GM12872 (cell line): ENCODE data around the gene COL9A3.

Experiments
- TF ChIP-seq, protein P1 (sequence below): IDR thresholded peaks from 3 replicates; pipeline ENCODE4 v1.5.1; 2011; ENCODE audit warnings: low read depth, mild to moderate bottlenecking, low read length, moderate library complexity; ENCODE audit not compliant: insufficient read depth

The COL9A3 gene

DNA sequence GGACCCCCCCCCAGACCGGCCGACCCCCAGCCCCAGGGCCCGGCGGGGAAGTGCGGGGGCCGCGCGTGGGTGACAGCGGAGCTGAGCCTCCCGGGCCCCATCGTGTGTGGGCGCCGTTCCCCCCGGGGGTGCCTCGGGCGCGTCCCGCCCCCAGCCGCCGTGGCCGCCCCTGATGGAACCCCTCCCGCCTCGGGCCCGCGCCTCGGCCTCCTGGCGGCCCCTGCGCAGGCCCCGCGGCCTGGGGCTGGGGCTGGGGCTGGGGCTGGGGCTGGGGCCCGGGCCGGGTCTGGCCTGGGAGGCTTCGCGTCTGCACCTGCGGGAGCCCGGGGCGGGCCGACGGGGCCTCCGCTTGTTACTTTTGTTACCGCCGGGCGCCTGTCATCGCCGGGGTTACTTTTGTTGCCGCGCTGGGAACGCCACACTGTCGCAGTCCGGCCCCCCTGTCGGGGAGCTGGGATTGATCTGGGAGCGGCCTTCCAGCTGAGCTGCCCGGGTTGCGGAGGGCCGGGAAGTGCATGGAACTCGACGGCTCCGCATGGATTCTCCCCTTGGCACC is 11.6 kb upstream of the COL9A3 start:
- TF ChIP-seq, protein P1, sequence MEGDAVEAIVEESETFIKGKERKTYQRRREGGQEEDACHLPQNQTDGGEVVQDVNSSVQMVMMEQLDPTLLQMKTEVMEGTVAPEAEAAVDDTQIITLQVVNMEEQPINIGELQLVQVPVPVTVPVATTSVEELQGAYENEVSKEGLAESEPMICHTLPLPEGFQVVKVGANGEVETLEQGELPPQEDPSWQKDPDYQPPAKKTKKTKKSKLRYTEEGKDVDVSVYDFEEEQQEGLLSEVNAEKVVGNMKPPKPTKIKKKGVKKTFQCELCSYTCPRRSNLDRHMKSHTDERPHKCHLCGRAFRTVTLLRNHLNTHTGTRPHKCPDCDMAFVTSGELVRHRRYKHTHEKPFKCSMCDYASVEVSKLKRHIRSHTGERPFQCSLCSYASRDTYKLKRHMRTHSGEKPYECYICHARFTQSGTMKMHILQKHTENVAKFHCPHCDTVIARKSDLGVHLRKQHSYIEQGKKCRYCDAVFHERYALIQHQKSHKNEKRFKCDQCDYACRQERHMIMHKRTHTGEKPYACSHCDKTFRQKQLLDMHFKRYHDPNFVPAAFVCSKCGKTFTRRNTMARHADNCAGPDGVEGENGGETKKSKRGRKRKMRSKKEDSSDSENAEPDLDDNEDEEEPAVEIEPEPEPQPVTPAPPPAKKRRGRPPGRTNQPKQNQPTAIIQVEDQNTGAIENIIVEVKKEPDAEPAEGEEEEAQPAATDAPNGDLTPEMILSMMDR, result no peak

DNA sequence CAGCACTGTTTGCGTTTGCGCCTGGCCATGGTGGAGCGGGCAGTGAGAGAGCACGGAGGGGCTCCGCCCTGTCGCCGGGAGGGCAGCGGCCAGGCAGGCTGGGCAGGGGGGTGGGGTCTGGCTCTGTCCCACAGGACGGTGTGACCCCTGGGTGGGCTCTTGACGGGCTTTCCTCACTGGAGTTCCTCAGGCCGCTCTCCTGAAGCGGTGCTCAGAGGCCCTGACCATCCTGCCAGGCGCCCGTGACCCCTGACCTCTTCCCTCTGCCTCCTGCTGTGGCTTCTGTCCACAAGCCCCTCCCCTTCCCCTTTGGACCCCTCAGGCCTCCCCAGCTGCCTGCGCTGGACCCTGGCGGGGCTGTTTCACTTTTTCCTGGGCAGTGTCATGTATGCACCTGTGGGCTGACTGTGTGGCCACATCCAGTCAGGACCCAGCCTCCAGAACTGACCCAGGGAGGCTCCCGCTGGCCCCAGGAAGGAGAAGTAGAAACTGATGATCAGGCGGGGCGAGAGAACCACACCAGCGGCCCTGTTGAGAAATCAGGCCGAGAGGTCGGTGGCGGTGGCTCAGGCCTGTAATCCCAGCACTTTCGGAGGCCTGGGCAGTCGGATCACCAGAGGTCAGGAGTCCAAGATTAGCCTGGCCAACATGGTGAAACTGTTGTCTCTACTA is 11.0 kb upstream of the COL9A3 start:
- TF ChIP-seq, protein P1, result no peak

DNA sequence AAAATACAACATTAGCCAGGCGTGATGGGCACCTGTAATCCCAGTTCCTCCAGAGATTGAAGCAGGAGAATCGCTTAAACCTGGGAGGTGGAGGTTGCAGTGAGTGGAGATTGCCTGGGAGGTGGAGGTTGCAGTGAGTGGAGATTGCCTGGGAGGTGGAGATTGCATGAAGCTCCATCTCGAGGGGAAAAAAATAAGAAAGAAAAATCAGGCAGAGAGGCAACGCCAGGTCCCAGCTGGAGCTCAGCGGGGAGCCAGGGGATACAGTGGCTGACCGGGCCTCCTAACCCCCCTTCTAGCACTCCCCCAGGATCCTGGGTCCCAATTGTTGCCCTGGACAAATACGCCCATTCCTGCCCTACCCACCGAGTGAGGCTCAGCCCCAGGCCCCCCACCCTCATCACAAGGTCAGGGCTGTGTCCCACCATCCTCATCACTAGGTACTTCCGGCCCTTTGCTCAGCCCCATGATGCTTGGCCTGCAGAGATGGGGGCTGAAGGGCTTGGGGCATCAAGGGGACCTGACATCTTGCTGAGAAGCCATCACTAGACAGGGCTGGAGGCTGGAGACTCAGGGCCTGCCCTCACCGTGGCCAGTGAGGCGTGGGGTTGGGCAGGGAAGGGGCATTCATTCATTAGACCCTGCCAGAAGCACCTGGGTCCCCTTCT is 10.3 kb upstream of the COL9A3 start:
- TF ChIP-seq, protein P1, result no peak

DNA sequence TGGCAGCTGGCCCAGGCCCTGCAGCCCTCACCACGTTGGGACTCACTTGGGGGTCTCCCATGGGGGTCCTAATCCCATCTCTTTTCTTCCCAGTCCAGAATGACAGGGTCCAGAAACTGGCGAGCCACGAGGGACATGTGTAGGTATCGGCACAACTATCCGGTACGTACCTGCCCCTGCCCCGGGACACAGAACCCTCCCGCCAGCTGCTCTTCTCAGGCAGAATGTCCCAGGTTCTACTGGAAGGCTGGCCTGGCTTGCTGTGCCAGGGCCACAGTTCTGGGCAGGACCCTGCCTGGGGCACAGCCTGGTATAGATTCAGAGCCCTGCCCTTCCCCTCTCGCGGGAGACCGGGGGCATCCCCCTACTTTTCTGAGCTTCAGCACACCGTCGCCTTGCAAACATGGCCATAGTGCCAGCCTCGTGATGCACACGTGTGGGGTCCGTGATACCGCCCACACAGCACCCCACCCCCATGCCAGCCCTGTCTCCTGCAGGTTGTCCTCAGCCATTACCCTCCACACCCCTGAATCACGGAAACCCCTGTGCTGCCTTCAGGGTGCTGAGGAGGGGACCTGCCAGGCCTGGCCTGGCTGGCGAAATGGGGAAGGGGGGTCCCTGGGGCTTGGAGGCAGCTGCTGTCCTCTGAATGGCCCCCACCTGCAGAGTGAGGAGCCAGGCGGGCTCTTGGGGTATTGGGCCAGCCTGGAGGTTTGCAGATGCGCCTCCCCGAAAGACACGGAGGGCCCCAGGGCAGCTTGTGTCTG is 9.2 kb upstream of the COL9A3 start:
- TF ChIP-seq, protein P1, result no peak

DNA sequence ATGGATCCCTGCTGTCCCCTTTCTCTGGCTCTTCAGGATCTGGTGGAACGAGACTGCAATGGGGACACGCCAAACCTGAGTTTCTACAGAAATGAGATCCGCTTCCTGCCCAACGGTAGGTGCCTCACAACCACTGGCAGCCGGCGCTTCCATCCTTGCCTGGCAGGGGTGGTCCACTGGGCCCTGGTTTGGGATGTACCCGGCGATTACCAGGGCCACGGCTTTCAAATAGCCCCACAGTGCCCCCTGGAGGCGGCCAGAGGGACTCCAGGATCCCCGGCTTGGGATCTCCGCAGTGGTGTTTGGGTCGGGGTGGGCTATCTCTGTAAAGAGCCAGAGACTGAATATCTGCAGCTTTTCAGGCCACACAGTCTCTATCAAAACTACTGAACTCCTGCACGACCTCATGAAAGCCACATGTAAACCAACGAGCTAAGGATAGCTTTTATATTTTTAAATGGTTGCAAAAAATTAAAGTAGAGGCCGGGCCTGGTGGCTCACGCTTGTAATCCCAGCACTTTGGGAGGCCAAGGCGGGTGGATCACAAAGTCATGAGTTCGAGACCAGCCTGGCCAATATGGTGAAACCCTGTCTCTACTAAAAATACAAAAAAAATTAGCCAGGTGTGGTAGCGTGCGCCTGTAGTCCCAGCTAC is 8.5 kb upstream of the COL9A3 start:
- TF ChIP-seq, protein P1, result peak; percentile 91

DNA sequence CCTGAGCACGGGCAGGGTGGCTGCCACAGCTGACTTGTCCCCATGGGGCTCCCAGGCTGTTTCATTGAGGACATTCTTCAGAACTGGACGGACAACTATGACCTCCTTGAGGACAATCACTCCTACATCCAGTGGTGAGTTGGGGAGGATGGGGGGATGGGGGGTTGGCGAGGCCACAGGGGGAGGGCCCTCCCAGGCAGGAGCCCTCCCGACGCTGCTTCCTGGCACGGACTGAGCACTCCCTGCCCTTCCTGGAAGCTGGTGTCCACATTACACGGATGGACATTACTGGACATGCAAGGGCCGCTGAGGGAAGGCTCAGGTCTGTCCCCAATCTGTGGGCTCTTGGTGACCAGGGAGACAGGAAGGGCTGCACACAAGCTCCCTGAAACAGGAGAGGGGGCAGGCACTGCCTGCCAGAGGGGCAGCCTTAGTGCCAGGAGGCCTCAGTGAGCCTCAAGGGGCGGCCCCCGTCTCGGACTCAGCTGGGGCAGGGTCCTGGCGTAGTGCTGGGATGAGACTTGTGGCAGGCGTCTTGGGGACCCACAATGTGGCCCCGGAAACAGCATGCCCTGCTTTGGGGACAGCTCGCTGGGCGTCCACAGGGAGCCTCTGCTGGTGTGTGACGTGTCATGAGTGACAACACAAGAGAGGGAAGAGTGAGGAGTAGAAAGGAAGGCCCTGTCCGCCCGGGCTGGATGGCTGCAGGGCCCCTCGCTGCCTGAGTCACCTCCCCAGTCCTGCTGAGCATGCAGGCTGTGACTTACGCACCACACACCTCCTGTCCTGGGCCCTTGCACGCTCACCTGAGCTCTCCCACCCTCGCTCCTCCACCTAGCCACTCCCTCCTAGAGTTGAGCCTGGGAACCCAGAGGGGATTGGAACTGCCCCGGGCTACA is 7.1 kb upstream of the COL9A3 start:
- TF ChIP-seq, protein P1, result no peak
